ENCODE results near the gene SLC17A3. TPM values are rescaled to one million over a fixed set of nuclear protein-coding genes. Genes with fewer than 3 reads are reported as not detected.

SLC17A3 gene
- total and polyA plus RNA-seq, 2 experiments from 2014 or later, result not detected

DNA sequence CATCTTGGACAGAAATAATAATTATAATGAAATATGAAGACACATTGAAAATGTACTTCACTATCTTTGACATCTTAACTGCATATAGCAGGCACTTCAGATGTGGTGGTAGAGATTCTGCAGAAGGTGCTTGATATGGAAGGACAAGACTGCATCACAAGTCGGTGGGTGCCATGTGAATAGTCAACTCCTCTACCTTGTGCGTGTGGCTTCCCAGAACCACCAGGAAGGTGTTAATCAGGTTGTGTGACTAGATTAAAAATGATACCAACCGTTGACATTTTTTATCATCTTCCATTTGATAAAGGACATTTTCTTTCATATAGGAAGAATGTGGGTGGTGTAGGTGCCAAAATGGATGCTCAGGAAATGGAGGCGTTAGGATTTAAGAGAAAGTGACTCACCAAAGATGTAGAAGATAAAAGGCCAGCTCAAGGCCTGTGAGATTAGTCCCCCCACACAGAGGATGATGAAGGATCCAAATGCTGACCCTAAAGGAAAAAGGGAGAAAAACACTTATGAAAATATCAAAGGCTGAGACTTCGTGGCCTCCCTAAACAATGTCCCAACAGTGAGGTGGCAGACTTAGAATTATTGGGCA lies 44.1 kb upstream of the SLC17A3 start:
- no peak for TF ChIP-seq EZH2phosphoT487 (IDR thresholded peaks at IDR 0.05; ENCODE audit: insufficient read depth, low read depth)
- no peak for TF ChIP-seq EZH2 (IDR thresholded peaks at IDR 0.05; ENCODE audit: insufficient read depth, poor library complexity, severe bottlenecking)
- no peaks in the 10 kb centered on the region for H3K36me3 ChIP-seq (ENCODE audit: low read depth)
- no peak overlapping the region for H3K4me3 ChIP-seq
- no peaks in the 10 kb centered on the region for H4K20me1 ChIP-seq (ENCODE audit: insufficient read depth)
- no peak overlapping the region for H3K27ac ChIP-seq
- H3K9me2 ChIP-seq (ENCODE audit: insufficient read depth), result no peaks in the 10 kb centered on the region
- no peak overlapping the region for H3K9ac ChIP-seq
- H3F3A ChIP-seq (ENCODE audit: insufficient read depth), result no peaks in the 10 kb centered on the region
- WGBS, 2 experiments (ENCODE audit: low coverage in 1 of 2, low lambda C conversion rate in 2 of 2, missing lambda C conversion rate in 2 of 2), result 59 to 60% methylated on average over 5 of the region's 5 CpGs
- no peak for DNase-seq
- H2AFZ ChIP-seq, result no peak overlapping the region
- no peaks in the 10 kb centered on the region for H3K9me3 ChIP-seq (ENCODE audit: low read depth)
- in situ Hi-C loops (cut with MboI), result no loop called here
- no peaks in the 10 kb centered on the region for H3K27me3 ChIP-seq (replicated peaks; ENCODE audit: insufficient read depth)
- no peaks in the 10 kb centered on the region for H3K4me1 ChIP-seq (ENCODE audit: insufficient read depth)
- H3K4me2 ChIP-seq (ENCODE audit: unreplicated experiment), result no peak overlapping the region
- H3K79me2 ChIP-seq (ENCODE audit: insufficient read depth), result no peaks in the 10 kb centered on the region

DNA sequence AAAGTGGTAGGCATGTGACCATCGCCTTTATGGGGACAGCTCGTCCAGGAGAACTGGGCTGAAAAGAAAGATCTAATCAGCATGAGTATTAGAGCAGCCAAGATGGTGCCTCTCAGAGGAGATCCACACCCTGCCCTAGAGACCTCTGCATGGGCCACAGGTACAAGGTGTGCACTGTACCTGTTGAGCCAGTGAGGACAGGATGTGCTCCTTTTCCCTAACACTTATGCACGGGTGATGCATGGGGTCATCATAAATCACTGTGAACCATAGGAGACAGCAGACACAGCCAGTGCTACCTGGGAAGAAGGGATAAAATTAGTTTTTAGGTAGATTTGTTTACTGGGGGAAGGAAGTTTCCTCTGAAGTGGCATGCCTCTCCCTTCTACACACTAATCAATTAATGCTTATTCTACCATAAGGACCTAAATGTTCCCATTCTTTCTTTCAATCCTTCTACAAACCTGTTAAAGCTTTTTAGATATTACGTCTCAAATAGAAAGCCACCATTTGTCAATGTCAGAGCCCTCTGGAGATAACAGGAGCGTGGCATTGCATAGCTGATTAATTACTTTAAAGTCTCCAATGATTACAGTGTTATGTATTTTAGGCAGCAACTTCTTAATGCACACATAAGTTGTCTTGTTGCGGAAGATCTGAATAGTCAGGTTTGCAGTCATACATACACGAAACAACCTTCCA lies 42.9 kb upstream of the SLC17A3 start:
- 73 to 79% methylated on average over 7 of the region's 7 CpGs for WGBS, 2 experiments (ENCODE audit: low coverage in 1 of 2, low lambda C conversion rate in 2 of 2, missing lambda C conversion rate in 2 of 2)
- no peaks in the 10 kb centered on the region for H3F3A ChIP-seq (ENCODE audit: insufficient read depth)
- no peaks in the 10 kb centered on the region for H3K9me3 ChIP-seq (ENCODE audit: low read depth)
- no peaks in the 10 kb centered on the region for H3K27me3 ChIP-seq (replicated peaks; ENCODE audit: insufficient read depth)
- no peaks in the 10 kb centered on the region for H3K4me1 ChIP-seq (ENCODE audit: insufficient read depth)
- no peak overlapping the region for H3K4me2 ChIP-seq (ENCODE audit: unreplicated experiment)
- H3K79me2 ChIP-seq (ENCODE audit: insufficient read depth), result no peaks in the 10 kb centered on the region
- no peak overlapping the region for H3K4me3 ChIP-seq
- in situ Hi-C loops (cut with MboI), result no loop called here
- H3K36me3 ChIP-seq (ENCODE audit: low read depth), result no peaks in the 10 kb centered on the region
- DNase-seq, result no peak
- TF ChIP-seq EZH2 (IDR thresholded peaks at IDR 0.05; ENCODE audit: insufficient read depth, poor library complexity, severe bottlenecking) (no peak), EZH2phosphoT487 (IDR thresholded peaks at IDR 0.05; ENCODE audit: insufficient read depth, low read depth) (no peak)
- no peaks in the 10 kb centered on the region for H3K9me2 ChIP-seq (ENCODE audit: insufficient read depth)
- H2AFZ ChIP-seq, result no peak overlapping the region
- H3K27ac ChIP-seq, result no peak overlapping the region
- no peaks in the 10 kb centered on the region for H4K20me1 ChIP-seq (ENCODE audit: insufficient read depth)
- H3K9ac ChIP-seq, result no peak overlapping the region

DNA sequence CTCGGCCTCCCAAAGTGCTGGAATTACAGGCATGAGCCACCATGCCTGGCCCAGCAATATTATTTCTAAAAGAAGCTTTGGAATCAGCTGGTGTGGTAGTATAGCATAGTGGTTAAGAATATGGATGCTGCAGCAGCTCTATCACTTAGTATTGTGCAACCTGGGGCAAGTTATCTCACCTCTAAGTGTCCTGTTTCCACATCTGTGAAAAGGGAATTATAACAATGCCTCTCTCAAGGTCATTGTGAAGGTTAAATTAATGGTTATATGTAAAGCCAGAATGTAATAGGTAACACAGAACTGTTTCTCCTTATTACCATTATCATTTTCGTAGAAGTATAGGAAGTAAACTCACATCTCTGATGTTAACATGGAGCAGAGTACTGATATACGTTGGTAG lies 42.3 kb upstream of the SLC17A3 start:
- no peak for DNase-seq
- Histone ChIP-seq H3K36me3 (ENCODE audit: low read depth) (no peaks in the 10 kb centered on the region), H3K4me1 (ENCODE audit: insufficient read depth) (no peaks in the 10 kb centered on the region), H3K79me2 (ENCODE audit: insufficient read depth) (no peaks in the 10 kb centered on the region), H2AFZ (no peak overlapping the region), H3K9me3 (ENCODE audit: low read depth) (no peaks in the 10 kb centered on the region), H3K27ac (no peak overlapping the region), H3K27me3 (replicated peaks; ENCODE audit: insufficient read depth) (no peaks in the 10 kb centered on the region), H3F3A (ENCODE audit: insufficient read depth) (no peaks in the 10 kb centered on the region), H3K4me2 (ENCODE audit: unreplicated experiment) (no peak overlapping the region), H4K20me1 (ENCODE audit: insufficient read depth) (no peaks in the 10 kb centered on the region), H3K4me3 (no peak overlapping the region), H3K9me2 (ENCODE audit: insufficient read depth) (no peaks in the 10 kb centered on the region), H3K9ac (no peak overlapping the region)
- 16 to 22% methylated on average over 3 of the region's 3 CpGs for WGBS, 2 experiments (ENCODE audit: low coverage in 1 of 2, low lambda C conversion rate in 2 of 2, missing lambda C conversion rate in 2 of 2)
- no peak for TF ChIP-seq EZH2phosphoT487 (IDR thresholded peaks at IDR 0.05; ENCODE audit: insufficient read depth, low read depth)
- TF ChIP-seq EZH2 (IDR thresholded peaks at IDR 0.05; ENCODE audit: insufficient read depth, poor library complexity, severe bottlenecking), result no peak
- in situ Hi-C loops (cut with MboI), result no loop called here

DNA sequence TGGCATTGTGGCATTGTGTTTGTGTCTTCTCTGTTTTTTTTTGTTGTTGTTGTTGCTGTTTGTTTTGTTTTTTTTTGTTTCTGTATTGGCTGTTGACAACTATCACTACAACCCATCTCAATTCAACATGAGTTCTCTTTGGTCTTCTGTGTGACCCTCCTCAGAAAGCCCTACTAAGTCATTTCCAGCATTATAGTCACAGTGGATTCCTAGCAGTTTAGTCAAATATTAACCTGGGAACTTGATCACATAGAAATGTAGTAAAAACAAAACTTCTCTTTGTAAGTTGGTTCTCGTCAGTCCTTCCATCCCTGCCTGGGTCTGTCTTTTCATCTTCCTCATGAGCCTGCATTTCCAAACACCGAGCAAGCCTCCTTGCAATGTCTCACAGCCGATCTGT lies 39.7 kb upstream of the SLC17A3 start:
- Histone ChIP-seq H3K4me2 (ENCODE audit: unreplicated experiment) (no peak overlapping the region), H3K27ac (no peak overlapping the region), H4K20me1 (ENCODE audit: insufficient read depth) (no peaks in the 10 kb centered on the region), H2AFZ (no peak overlapping the region), H3K4me1 (ENCODE audit: insufficient read depth) (no peaks in the 10 kb centered on the region), H3K9me3 (ENCODE audit: low read depth) (no peaks in the 10 kb centered on the region), H3K79me2 (ENCODE audit: insufficient read depth) (no peaks in the 10 kb centered on the region), H3F3A (ENCODE audit: insufficient read depth) (no peaks in the 10 kb centered on the region), H3K4me3 (no peak overlapping the region), H3K9ac (no peak overlapping the region), H3K27me3 (replicated peaks; ENCODE audit: insufficient read depth) (no peaks in the 10 kb centered on the region), H3K36me3 (ENCODE audit: low read depth) (no peaks in the 10 kb centered on the region), H3K9me2 (ENCODE audit: insufficient read depth) (no peaks in the 10 kb centered on the region)
- no peak for DNase-seq
- in situ Hi-C loops (cut with MboI), result no loop called here
- 63 to 70% methylated on average over 3 of the region's 3 CpGs for WGBS, 2 experiments (ENCODE audit: low coverage in 1 of 2, low lambda C conversion rate in 2 of 2, missing lambda C conversion rate in 2 of 2)
- TF ChIP-seq EZH2phosphoT487 (IDR thresholded peaks at IDR 0.05; ENCODE audit: insufficient read depth, low read depth) (no peak), EZH2 (IDR thresholded peaks at IDR 0.05; ENCODE audit: insufficient read depth, poor library complexity, severe bottlenecking) (no peak)

All from GM23248 (cell line).